NCI-H1930 (cell line): ENCODE results near the gene KRT3.
"Not testable (repeated sequence)": the region's sequence is repeated elsewhere in the genome, so short reads cannot be mapped to it uniquely, and the experiment has no call there.

Experiments
- DNase-seq, 2 experiments: peaks; one replicate each; lab custom pipeline; 2025; lab: John Stamatoyannopoulos, UW

Gene KRT3

GRCh38 chr12:52798003-52798670 is 2.2 kb upstream of the KRT3 start:
- DNase-seq = no peak

GRCh38 chr12:52797529-52797894 is 1.6 kb upstream of the KRT3 start:
- DNase-seq = no peak

- DNase-seq = no peak
Observed at GRCh38 chr12:52796839-52797528, 1.1 kb upstream of the KRT3 start.

- DNase-seq = no peak
Observed at GRCh38 chr12:52796429-52796794, 495 bp upstream of the KRT3 start.

GRCh38 chr12:52795332-52795674 is 614 bp downstream of the KRT3 start:
- DNase-seq = not testable (repeated sequence)

GRCh38 chr12:52794479-52795331 is 1.2 kb downstream of the KRT3 start:
- DNase-seq = no peak

GRCh38 chr12:52792185-52793029 is 3.5 kb downstream of the KRT3 start:
- no peak for DNase-seq

GRCh38 chr12:52791271-52792184 is 4.4 kb downstream of the KRT3 start:
- no peak for DNase-seq

GRCh38 chr12:52790427-52791270 is 5.3 kb downstream of the KRT3 start:
- no peak for DNase-seq

- no peak for DNase-seq
Observed at GRCh38 chr12:52789637-52790426, 6.1 kb downstream of the KRT3 start.

GRCh38 chr12:52788876-52789636 is 6.9 kb downstream of the KRT3 start:
- no peak for DNase-seq

- DNase-seq = no peak
Observed at GRCh38 chr12:52788192-52788875, 7.6 kb downstream of the KRT3 start.

GRCh38 chr12:52787324-52788191 is 8.4 kb downstream of the KRT3 start:
- no peak for DNase-seq

- DNase-seq = no peak
Observed at GRCh38 chr12:52784909-52785308, 11.0 kb downstream of the KRT3 start.

GRCh38 chr12:52783563-52784316 is 12.2 kb downstream of the KRT3 start:
- no peak for DNase-seq

GRCh38 chr12:52782502-52782901 is 13.4 kb downstream of the KRT3 start:
- no peak for DNase-seq
